Activated CD4-positive, CD25-positive, alpha-beta regulatory T cell treated with anti-CD3 and anti-CD28 coated beads, Interleukin-2, amount 50 U/mL, for 24 hours (primary cell): ENCODE results near the gene ATG2A.

Source experiments
- ATAC-seq, 2 donors: fragments of 150-1000 bp; cut with Tn5 transposase; one replicate each; pipeline ENCODE4 v1.10.0; 2021; ENCODE audit warnings: mild to moderate bottlenecking in 1 of 2, moderate library complexity in 1 of 2

Gene ATG2A

GRCh38 chr11:64916775-64917662 lies at the start of gene ATG2A:
TSS of gene ATG2A (minus strand) at chr11:64917209. CDS start at chr11:64917135, 74 bp downstream.
- ATAC-seq: peak; percentile 98 to 99

- no peak for ATAC-seq
These were observed 46.1 kb upstream of the ATG2A start for GRCh38 chr11:64963072-64963631.

GRCh38 chr11:64960719-64961118 lies 43.7 kb upstream of the ATG2A start:
- no peak for ATAC-seq

GRCh38 chr11:64959498-64959897 lies 42.5 kb upstream of the ATG2A start:
- no peak for ATAC-seq

- ATAC-seq: no peak
These were observed 37.2 kb upstream of the ATG2A start for GRCh38 chr11:64954201-64954600.

GRCh38 chr11:64951529-64951928 lies 34.5 kb upstream of the ATG2A start:
- no peak for ATAC-seq

- no peak for ATAC-seq
These were observed 30.3 kb upstream of the ATG2A start for GRCh38 chr11:64947208-64947814.

GRCh38 chr11:64936539-64936938 lies 19.5 kb upstream of the ATG2A start:
- no peak for ATAC-seq

- ATAC-seq: no peak
These were observed 18.5 kb upstream of the ATG2A start, which contains the start of gene GPHA2 for GRCh38 chr11:64935359-64936081. TSS of gene GPHA2 (minus strand) at chr11:64935893. CDS start at chr11:64935460, 433 bp downstream.

- ATAC-seq: no peak
These were observed 17.8 kb upstream of the ATG2A start for GRCh38 chr11:64934682-64935358.

GRCh38 chr11:64933935-64934681 lies 17.1 kb upstream of the ATG2A start:
- no peak for ATAC-seq

GRCh38 chr11:64933213-64933934 lies 16.4 kb upstream of the ATG2A start:
- ATAC-seq: no peak

GRCh38 chr11:64932324-64932723 lies 15.3 kb upstream of the ATG2A start:
- ATAC-seq: no peak

- ATAC-seq: no peak
These were observed 14.3 kb upstream of the ATG2A start for GRCh38 chr11:64931290-64931689.

GRCh38 chr11:64930340-64930739 lies 13.3 kb upstream of the ATG2A start:
- ATAC-seq: no peak

- ATAC-seq: no peak
These were observed 12.6 kb upstream of the ATG2A start for GRCh38 chr11:64929625-64930024.

- no peak for ATAC-seq
These were observed 11.9 kb upstream of the ATG2A start for GRCh38 chr11:64928957-64929356.

- ATAC-seq: no peak
These were observed 9.7 kb upstream of the ATG2A start for GRCh38 chr11:64926689-64927088.

GRCh38 chr11:64925536-64926436 lies 8.8 kb upstream of the ATG2A start:
- no peak for ATAC-seq

- peak in 1 of 2 donors; percentile 0 for ATAC-seq
These were observed 7.9 kb upstream of the ATG2A start for GRCh38 chr11:64924910-64925284.
